GM18502 (cell line): ENCODE results near the gene TRMT11.
A peak's percentile ranks its signal among the peaks of the same experiment; 100 is the strongest.

ENCODE experiments used
- ATAC-seq: cut with Tn5 transposase; IDR thresholded peaks from one replicate; pipeline ENCODE4 v1.9.1; 2021; ENCODE audit warnings: mild to moderate bottlenecking; ENCODE audit not compliant: unreplicated experiment, poor library complexity

Gene TRMT11

DNA sequence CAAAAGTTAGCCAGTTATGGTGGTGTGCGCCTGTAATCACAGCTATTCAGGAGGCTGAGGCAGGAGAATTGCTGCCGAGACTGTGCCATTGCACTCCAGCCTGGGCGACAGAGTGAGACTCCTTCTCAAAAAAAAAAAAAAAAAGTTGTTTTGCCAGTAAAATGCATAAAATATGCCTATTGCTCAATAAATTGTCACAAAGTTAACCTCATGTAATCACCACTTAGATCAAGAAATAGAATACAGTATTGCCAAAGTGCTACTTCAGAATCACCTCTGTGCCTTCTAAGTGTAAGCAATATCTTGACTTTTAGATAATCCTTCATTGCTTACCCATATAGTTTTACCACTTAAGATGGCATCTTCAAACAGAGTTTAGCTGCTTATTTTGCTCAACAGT is 80.7 kb downstream of the TRMT11 start:
- ATAC-seq = no peak

DNA sequence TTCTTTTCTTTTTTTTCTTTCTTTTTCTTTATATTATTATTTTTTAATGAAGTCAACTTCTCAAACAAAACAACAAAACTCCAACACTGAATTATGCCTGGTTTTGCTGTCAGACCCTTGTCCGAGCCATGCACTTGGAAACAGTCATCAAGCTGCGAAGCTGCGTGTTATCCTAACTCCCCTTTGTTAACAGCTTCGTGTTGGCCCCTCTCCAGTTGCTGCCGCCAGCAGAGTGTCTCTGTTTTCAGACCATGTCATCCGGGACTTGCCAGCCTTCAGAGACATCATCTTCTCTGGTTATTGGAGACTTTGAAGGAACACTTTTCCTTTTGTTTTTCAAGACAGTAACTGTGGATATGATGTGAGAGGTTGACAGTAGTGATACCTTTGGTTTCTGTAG is 83.1 kb downstream of the TRMT11 start:
- ATAC-seq = no peak

DNA sequence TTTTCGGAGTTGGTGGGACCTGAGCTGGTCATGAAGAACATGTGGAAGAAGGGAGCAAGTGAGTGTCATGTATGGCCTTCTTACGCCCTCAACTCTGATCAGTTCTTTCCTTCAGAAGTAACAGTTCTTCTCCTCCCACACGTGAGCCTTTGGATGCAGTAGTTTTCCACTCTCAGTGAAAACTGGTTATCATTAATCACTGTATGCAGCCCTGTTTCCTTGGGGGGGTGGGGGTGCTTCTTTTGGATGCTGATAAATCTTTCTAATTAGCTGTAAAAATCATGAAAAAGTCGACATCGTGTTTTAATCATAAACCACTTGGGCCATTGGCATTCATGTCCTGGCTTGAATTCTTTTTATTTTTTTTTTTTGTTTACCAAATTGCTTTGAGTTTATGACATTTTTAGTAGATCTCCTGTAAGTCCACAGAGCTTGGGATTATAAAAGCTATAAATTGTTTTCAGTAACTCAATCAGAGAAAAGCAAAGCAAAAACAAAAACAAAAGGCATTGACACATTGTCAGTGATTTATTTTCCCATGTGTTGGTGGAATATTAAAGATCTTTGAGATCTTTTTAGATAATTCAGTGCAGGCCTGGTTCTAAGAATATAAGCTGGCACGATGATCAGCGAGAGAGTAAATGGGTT is 84.8 kb downstream of the TRMT11 start:
- ATAC-seq = no peak

DNA sequence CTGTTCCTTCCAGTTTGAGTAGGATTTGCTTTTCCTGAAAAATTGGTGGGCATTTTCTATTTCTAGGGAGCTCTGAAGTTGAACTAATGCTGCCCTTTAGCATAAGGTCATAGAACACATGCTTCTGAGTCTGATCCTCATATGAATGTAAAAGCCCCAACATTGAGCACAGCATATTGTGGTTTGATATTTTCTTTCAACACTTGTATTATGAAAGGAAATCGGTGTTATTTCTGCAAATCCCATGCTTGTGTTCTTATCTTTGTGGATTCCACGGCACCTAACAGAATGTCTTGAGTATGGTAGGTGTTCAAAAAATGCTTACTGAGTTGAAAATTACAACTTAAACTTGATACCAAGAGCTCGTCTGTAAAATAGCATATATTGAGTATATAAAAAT is 85.8 kb downstream of the TRMT11 start:
- no peak for ATAC-seq

DNA sequence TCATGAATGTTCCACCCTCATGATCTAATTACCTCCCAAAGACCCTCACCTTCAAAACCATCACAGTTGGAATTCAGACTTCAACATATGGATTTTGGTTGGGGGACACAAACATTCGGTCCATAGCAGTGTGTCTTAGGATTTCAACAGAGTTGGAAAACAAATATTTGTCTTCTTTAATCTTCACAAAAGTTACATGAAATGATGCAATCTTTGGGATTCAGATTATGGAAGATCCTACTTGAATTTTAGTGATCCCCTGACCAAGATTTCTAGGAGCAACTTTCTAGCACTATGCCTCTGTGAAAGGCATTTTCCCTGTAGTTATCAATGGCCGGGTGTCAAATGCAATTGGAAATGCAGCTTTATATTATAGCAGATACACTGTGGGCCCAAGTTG is 86.5 kb downstream of the TRMT11 start:
- ATAC-seq = no peak

DNA sequence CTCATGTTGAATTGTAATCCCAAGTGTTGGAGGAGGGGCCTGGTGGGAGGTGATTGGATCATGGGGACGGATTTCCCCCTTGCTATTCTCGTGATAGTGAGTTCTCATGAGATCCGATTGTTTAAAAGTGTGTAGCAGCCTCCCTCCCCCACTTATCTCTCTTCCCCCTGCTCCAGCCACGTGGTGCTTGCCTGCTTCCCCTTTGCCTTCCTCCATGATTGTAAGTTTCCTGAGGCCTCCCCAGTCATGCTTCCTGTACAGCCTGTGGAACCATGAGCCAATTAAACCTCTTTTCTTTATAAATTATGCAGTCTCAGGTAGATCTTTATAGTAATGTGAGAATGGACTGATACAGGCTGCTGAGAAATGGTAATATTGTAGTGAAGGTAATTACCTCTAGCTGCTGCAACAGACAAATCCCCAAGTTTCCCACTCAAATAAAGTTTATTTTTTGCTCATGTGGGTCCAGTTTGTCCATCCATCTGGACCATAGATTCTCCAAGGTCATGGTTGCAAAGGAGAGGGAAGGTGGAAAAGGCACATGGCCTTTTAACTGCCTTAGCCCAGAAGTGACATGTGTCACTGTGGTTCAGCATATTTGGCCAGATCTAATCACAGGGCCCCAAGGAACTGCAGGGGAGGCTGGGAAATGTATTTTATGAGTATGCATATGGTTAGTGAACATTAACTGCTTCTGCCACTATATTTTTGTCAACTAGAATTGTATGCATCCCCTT is 89.2 kb downstream of the TRMT11 start:
- no peak for ATAC-seq

DNA sequence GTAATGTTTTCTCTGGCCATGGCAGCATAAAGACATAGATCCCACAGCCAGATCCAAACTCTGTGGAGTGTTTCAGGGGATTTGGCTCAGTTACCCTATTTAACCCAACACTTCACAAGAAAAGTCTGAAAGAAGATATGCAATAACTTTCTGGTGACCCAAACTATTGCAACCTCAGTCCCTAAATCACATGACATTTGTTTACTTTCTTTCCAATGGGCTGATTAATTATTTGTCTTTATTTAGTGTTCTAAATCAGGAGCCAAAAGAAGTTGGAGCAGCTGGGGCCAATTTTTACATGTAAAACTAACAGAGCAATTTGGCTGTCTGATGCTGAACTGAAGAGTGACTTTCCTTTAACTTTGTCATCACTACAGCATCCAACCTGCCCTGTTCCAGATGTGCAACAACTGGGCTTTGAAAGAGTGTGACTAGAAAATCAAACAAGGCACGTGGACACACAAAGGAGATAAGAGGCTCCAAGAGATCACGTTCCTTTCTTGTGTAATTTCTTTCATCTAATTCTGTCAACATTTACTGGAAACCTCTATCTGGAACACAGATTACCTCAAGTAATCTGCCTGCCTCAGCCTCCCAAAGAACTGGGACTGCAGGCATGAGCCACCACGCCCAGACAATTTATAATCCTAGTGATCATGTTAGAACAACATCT is 90.8 kb downstream of the TRMT11 start:
- ATAC-seq = no peak

DNA sequence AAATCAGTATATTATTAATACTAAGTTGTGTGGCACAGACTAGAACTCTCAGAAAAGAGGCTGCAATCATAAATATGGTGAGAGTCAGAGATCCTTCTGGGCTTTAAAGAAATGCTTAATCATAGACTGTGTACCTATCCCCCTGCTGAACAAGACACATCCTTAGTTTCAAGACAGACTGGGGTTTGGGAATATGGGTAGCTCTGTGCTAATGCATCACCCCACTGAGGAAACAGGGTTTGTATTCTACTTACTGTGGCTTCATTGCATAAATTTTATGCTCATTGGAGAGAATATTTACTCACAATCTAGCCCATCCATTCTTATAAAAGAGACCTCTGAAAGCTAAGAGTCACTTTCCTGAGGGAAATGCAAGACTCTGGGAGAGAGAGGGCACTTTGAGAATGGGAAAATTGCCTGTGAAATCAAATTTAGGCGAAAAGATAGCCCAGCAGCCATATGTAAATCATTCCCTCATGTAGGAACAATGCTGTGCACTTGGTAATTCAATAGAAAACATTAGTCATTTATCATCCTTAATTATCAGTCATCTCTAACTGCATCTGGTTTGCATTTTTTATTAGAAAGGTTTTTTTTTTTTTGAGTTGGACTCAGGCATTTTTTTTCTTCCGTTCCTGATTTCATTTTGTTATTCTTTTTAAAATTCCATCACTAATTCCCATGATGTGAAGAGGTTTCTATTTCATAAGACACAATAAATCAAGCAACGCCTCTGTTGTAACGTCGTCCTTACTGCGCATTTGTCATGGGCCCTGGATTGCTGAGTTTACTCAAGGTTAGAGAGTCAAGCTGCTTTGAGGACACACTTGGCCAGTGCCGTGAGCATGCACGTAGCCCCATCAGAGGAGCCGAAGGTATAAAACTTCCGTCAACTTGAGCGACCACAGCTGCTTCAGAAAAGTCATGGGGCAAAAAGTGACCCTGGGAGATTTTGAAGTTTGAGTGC is 91.8 kb downstream of the TRMT11 start:
- ATAC-seq = no peak

DNA sequence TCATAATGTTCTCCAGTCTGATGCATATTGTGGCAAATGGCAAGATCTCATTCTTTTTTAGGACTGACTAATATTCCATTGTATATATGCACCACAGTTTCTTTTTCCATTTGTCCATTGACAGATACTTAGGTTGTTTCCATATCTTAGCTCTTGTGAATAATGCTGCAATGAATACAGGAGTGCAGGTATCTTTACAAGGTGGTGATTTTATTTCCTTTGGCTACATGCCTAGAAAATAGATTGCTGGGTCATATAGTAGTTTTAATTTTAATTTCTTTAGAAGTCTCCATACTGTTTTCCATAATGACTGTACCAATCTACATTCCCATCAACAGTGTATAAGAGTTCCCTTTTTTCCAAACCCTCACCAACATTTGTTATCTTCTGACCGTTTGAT is 97.5 kb downstream of the TRMT11 start:
- ATAC-seq = no peak

DNA sequence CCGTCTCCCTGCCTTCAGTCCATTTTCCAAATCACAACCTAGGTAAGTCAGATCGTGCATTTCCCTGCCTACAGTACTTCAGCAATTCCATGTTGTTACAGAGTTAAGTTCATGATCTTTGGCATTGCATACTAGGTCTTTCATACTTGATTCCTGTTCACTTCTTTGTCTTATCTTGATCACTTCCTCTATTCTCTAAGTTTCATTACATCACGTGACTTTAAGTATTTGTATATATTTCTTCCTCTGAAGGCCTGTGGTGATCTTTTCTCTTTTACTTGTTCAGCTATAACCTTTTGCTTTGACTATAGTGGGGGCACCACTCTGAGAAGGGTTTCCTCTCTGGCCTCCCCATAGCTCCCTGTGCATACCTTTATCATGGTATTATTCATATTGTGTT is 100.2 kb downstream of the TRMT11 start:
- peak; percentile 80 for ATAC-seq
